AG09309 (cell line): ENCODE results near the gene GPR153.

Experiments
- DNase-seq: peaks from one replicate; pipeline ENCODE4 v3.0.0-alpha.2; 2010; ENCODE audit warnings: low read depth
- H3K4me3 ChIP-seq: 2 replicates; pipeline ENCODE4 v1.5.1; 2011; ENCODE audit warnings: mild to moderate bottlenecking, low read depth, low read length, moderate library complexity; ENCODE audit not compliant: control insufficient read depth
- TF ChIP-seq, protein P1 (sequence below): IDR thresholded peaks from 2 replicates; pipeline ENCODE4 v1.5.1; 2011; ENCODE audit warnings: mild to moderate bottlenecking, low read depth, low read length, inconsistent platforms; ENCODE audit not compliant: insufficient read depth, control insufficient read depth; ENCODE audit errors: missing control alignments

The GPR153 gene

DNA sequence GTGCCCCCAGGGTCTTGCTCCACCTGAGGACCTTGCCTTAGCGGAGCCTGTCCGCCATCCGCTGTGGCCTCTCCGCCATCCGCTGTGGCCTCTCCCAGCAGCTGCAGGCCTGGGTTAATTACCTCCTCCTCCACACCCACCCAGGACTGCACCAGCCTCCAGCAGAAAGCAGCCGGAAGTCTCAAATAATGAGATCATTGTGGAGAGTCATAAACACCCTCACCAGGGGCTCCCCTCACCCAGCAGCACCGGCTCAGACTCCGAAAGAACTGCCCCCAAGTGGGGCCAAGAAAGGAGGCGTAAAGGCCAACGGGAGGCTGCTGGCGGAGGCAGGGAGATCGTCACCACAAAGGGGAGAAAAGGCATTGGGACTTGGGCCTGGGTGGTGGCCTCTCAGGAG, 10.7 kb upstream of the GPR153 start:
- no peak for DNase-seq
- TF ChIP-seq, protein P1, sequence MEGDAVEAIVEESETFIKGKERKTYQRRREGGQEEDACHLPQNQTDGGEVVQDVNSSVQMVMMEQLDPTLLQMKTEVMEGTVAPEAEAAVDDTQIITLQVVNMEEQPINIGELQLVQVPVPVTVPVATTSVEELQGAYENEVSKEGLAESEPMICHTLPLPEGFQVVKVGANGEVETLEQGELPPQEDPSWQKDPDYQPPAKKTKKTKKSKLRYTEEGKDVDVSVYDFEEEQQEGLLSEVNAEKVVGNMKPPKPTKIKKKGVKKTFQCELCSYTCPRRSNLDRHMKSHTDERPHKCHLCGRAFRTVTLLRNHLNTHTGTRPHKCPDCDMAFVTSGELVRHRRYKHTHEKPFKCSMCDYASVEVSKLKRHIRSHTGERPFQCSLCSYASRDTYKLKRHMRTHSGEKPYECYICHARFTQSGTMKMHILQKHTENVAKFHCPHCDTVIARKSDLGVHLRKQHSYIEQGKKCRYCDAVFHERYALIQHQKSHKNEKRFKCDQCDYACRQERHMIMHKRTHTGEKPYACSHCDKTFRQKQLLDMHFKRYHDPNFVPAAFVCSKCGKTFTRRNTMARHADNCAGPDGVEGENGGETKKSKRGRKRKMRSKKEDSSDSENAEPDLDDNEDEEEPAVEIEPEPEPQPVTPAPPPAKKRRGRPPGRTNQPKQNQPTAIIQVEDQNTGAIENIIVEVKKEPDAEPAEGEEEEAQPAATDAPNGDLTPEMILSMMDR, result no peak
- no peak overlapping the region for H3K4me3 ChIP-seq

DNA sequence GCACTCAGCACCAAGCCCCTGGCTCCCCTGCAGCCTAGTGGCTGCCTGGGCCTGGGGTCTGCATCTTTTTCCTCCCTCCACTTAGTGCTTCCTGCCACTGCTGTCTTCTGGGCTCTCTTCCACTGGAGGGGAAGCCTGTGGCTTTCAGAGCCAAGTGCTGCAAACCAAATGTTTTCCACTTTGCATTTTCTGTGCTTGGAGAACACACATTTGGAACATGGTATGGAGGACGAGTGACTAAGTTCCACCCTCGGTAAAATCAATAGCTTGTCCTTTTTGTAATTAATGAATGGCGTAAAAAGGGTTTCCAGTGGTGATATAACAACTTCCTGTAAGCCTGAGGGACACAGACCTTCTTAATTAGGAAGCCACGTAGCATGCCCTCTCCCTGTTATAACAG, 10.1 kb upstream of the GPR153 start:
- DNase-seq, result no peak

DNA sequence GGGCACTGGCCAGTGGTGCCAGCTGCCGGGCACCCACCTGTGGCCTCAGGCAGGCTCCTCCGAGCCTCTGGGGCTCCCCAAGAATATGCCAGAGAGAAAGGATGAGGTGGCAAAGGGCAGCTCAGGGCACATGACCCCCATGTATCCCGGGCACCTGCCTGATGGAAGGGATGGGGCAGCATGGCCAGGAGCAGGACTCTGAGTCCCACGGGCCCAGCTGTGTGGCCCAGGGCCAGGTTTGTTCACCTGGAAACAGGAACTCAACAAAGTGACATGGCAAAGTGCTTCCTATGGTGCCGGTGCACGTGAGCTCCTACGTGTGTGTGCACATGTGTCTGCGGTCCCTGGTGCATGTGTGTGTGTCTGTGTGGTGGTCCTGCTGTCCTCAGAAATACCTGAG, 9.5 kb upstream of the GPR153 start:
- no peak overlapping the region for H3K4me3 ChIP-seq
- TF ChIP-seq, protein P1, result no peak
- DNase-seq, result no peak

More for the DNA sequence above, 10.1 kb upstream of the GPR153 start:
- H3K4me3 ChIP-seq, result no peak overlapping the region
- TF ChIP-seq, protein P1, result no peak

DNA sequence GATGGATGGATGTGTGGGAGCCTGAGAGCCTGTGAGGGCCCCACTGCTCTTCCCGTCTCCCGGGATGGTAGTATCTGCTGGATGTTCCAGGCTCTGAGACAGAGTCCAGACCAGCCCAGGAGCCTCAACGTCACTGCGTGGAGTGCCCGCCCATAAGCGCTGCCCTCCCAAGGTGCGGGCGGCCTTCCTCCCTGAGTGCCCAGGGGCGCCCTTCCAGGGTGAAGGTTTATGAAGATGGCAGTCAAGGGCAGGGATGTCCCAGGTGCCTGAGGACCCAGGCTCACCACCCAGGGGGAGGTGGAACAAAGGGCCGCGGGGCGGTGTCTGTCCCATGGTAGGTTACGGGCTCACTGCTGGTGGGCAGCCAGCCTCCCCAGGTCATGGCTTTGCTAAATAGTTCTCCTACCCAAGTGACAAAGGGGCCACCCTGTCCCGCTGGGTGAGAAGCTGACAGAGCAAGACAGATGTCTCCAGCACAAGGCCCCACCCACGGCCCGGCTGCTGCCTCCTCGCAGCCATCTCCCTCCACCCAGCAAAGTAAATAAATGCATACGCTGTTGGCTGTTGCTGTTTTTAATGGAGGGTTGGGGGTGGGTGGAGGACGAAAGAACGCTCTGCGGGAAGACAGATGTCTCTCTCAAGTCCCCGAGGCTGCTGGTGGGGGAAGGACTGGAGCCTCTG, 9.0 kb upstream of the GPR153 start:
- no peak overlapping the region for H3K4me3 ChIP-seq
- DNase-seq, result no peak
- TF ChIP-seq, protein P1, result no peak

DNA sequence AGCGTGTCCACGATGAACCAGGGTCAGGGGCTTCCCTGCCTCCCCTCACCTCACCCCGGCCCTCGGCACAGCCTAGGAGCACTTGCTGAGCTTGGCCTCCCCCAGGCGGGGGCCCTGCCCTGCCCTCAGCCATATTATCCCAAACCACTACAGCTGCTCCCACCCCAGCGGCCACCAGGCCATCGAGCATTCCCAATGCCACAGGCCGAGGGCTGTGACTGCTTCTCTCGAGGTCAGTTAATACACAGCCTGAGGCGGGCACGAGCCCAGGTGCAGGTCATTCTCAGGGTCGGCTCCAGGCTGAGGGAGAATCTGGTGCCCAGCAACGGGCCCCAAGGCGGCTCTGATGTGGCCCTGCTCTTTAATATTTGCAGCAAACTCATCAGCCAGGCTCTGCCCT, 8.4 kb upstream of the GPR153 start:
- TF ChIP-seq, protein P1, result no peak
- DNase-seq, result no peak
- H3K4me3 ChIP-seq, result no peak overlapping the region

DNA sequence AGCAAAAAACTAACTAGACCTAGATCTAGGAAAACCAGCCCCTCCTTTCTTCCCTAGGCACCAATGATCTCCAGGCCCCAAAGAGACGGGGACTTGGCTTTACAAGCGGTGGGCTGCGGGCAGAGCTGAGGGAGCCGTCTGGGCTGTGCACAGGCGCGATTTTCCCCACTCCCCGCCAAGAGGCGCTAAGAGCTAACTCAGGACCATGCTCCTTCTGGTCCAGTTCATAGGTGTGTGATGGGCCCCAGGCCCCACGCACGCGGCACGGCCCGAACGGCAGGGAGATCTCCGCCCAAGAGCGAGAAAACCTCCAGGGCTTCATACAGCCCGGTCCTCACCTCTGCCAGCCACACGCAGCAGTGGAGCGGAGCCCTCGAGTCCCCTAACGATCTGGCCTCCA, 7.5 kb upstream of the GPR153 start:
- TF ChIP-seq, protein P1, result no peak
- no peak overlapping the region for H3K4me3 ChIP-seq
- no peak for DNase-seq

DNA sequence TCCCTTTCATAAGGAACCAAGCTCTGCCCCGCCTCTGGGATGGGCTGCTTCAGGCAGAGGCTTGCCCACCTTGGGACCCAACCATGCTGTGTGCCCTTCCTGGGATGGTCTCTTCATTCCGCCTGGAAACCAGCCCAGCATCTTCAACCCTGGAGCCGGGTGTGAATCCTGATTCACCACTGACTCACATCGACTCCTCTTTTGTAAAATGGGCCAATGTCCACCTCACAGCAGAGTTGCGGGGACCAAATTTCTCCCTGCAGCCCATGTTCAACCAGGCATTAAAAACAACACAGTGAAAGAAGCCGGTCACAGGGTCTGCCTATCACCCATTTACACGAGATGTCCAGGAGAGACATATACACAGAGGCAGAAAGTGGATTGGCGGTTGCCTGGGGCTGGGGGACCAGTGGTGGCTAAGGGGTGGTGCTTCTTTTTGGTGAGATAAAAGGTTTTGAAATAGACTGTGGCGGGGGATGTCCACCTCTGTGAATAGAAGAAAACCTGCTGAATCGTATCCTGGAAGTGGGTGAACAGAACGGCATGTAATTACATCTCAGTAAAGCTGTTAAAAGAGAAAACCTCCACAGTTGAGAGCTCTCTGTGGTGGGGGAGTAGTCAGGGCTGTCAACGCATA, 6.9 kb upstream of the GPR153 start:
- TF ChIP-seq, protein P1, result no peak
- no peak overlapping the region for H3K4me3 ChIP-seq
- no peak for DNase-seq
